ENCODE measurements around the gene SSR4. TPM values are rescaled to one million over a fixed set of nuclear protein-coding genes. Genes with fewer than 3 reads are reported as not detected.

The SSR4 gene
- total and polyA plus RNA-seq, 2 of the 8 experiments (the other 6 are each of a cell fraction or from before 2014, with no cell fraction given) = 168 to 642 TPM

DNA sequence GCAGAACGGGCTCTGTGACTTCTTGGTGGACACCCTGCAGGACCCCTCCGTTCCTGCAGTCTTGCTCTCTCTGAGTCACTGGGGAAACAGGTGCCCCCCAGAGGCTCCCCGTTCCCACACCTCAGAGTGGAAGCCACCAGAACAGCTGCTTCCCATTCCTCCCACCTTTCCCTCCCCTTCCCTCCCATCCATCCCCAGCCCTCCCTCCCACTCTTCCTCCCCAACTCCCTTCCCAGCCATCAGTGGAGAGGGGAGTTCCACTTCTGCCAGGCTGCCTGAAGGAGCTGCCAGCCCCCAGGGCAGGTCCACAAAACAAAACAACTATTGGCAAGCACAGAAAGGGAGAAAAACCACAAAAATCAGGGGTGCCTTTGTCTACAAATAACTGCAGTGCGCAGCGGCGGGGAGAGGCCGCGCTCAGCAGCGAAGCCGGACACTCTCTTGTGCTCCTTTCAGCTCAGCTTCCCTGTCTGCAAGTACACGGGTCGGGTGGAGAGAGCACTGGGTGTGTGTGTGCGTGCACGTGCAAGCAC lies 8.1 kb downstream of the SSR4 start:
- Histone ChIP-seq H4K5ac (ENCODE audit: insufficient read length, low read depth, low read length) (no peak overlapping the region), H3K4ac (replicated peaks; ENCODE audit: insufficient read length, low read depth, low read length) (no peak overlapping the region), H2BK20ac (ENCODE audit: low read length) (no peak overlapping the region), H2BK5ac (ENCODE audit: low read depth, low read length) (no peak overlapping the region), H3K27me3 (replicated peaks in 1 of 4; ENCODE audit: control insufficient read depth in 3 of 4, extremely low read depth in 1 of 4, insufficient read depth in 3 of 4, low read length in 3 of 4) (no peaks in the 10 kb centered on the region), H3K14ac (ENCODE audit: insufficient read length) (no peak overlapping the region), H2BK15ac (ENCODE audit: low read length) (no peak overlapping the region), H3K79me2 (ENCODE audit: control insufficient read depth in 1 of 2, insufficient read depth in 2 of 2, low read length in 2 of 2) (peaks cover 0 to 4% of the 10 kb centered on the region in 2 experiments; a peak in 1 of 4 replicates), H4K20me1 (replicated peaks in 1 of 2; ENCODE audit: control insufficient read depth in 1 of 2, insufficient read depth in 2 of 2, low read length in 2 of 2) (peaks cover 2 to 10% of the 10 kb centered on the region in 2 experiments), H3K56ac (replicated peaks; ENCODE audit: insufficient read length, low read depth, low read length) (no peak overlapping the region), H2AK5ac (ENCODE audit: low read depth, low read length) (no peak overlapping the region), H3K4me2 (ENCODE audit: insufficient read depth in 1 of 2, low read depth in 2 of 2, low read length in 2 of 2) (no peak overlapping the region), H2BK12ac (ENCODE audit: low read depth, low read length) (no peak overlapping the region), H4K8ac (ENCODE audit: extremely low read depth, insufficient read depth, low read length) (no peak overlapping the region), H3K18ac (ENCODE audit: extremely low read depth, low read length) (no peak overlapping the region), H4K91ac (replicated peaks; ENCODE audit: insufficient read length, low read length) (no peak overlapping the region), H3K9me3 (ENCODE audit: insufficient read depth in 2 of 2, low read depth in 1 of 2, low read length in 1 of 2) (no peaks in the 10 kb centered on the region), H2AFZ (ENCODE audit: low read length) (no peak overlapping the region), H3K79me1 (ENCODE audit: low read depth, low read length) (peaks cover 3% of the 10 kb centered on the region), H3K23me2 (ENCODE audit: low read depth, low read length) (no peaks in the 10 kb centered on the region), H3K23ac (ENCODE audit: insufficient read length) (no peak overlapping the region), H3K9ac (replicated peaks in 1 of 4; ENCODE audit: extremely low read depth in 1 of 4, low read depth in 3 of 4, low read length in 3 of 4) (no peak overlapping the region), H3K36me3 (ENCODE audit: control insufficient read depth in 2 of 4, insufficient read depth in 4 of 4, low read length in 3 of 4) (peaks cover 0 to 28% (median 5%) of the 10 kb centered on the region in 4 experiments; a peak in 3 of 8 replicates), H3K4me3 (ENCODE audit: extremely low read depth in 1 of 4, insufficient read depth in 2 of 4, low read depth in 3 of 4, low read length in 4 of 4) (no peak overlapping the region), H2BK120ac (replicated peaks; ENCODE audit: low read depth, low read length) (no peak overlapping the region), H3K4me1 (replicated peaks in 1 of 4; ENCODE audit: control insufficient read depth in 3 of 4, insufficient read depth in 4 of 4, low read length in 3 of 4) (no peaks in the 10 kb centered on the region), H3K27ac (ENCODE audit: low read depth, low read length) (no peak overlapping the region)
- WGBS, 2 experiments (ENCODE audit: extremely low coverage in 1 of 2, insufficient coverage in 1 of 2, insufficient read length in 1 of 2, insufficient replicate concordance in 2 of 2, low coverage in 1 of 2, low lambda C conversion rate in 2 of 2, missing lambda C conversion rate in 1 of 2) = 100% methylated on average over 9 of the region's 14 CpGs; no CpG with 5 or more reads in 1 of the 2 experiments
- CTCF ChIA-PET (ENCODE audit: partially characterized antibody) = no interaction called here
- POLR2A ChIA-PET (ENCODE audit: partially characterized antibody) = interaction anchor here (0.8 to 1.5 kb wide), 3 partner anchors 9 to 23 kb away, joined by 3 to 4 read pairs (median 3); partner anchors contain the start of genes IDH3G and SSR4
- DNase-seq (ENCODE audit: low read depth in 1 of 2, low spot score in 2 of 2) (no peak), FAIRE-seq (no peak)
- TF ChIP-seq JUN (IDR thresholded peaks at IDR 0.05; ENCODE audit: low read depth, low read length) (no peak), CHD2 (IDR thresholded peaks at IDR 0.05; ENCODE audit: low read length) (no peak), HDAC6 (IDR thresholded peaks at IDR 0.05; ENCODE audit: low read depth, low read length) (no peak), TEAD4 (IDR thresholded peaks at IDR 0.05; ENCODE audit: low read depth, low read length) (no peak), RBBP5 (IDR thresholded peaks at IDR 0.05; ENCODE audit: borderline replicate concordance, low read depth, low read length) (no peak), SP2 (IDR thresholded peaks at IDR 0.05; ENCODE audit: low read length) (no peak), SP1 (IDR thresholded peaks at IDR 0.05; ENCODE audit: low read depth, low read length) (no peak), ZNF274 (IDR thresholded peaks at IDR 0.05; ENCODE audit: borderline replicate concordance, extremely low read depth, low read length) (no peak), CBX8 (IDR thresholded peaks at IDR 0.05; ENCODE audit: borderline replicate concordance, low read depth, low read length) (no peak), MAX (IDR thresholded peaks at IDR 0.05) (no peak), NRF1 (IDR thresholded peaks at IDR 0.05; ENCODE audit: low read depth, low read length) (no peak)
- TF ChIP-seq, protein P1, sequence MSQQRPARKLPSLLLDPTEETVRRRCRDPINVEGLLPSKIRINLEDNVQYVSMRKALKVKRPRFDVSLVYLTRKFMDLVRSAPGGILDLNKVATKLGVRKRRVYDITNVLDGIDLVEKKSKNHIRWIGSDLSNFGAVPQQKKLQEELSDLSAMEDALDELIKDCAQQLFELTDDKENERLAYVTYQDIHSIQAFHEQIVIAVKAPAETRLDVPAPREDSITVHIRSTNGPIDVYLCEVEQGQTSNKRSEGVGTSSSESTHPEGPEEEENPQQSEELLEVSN (IDR thresholded peaks at IDR 0.05) = no peak

All from H1 (cell line).